ENCODE data around the gene CEBPZ. TPM values are rescaled to one million over a fixed set of nuclear protein-coding genes. Genes with fewer than 3 reads are reported as not detected.

Gene CEBPZ
- total RNA-seq, 1 donor from 2014 or later = 41.2 TPM

DNA sequence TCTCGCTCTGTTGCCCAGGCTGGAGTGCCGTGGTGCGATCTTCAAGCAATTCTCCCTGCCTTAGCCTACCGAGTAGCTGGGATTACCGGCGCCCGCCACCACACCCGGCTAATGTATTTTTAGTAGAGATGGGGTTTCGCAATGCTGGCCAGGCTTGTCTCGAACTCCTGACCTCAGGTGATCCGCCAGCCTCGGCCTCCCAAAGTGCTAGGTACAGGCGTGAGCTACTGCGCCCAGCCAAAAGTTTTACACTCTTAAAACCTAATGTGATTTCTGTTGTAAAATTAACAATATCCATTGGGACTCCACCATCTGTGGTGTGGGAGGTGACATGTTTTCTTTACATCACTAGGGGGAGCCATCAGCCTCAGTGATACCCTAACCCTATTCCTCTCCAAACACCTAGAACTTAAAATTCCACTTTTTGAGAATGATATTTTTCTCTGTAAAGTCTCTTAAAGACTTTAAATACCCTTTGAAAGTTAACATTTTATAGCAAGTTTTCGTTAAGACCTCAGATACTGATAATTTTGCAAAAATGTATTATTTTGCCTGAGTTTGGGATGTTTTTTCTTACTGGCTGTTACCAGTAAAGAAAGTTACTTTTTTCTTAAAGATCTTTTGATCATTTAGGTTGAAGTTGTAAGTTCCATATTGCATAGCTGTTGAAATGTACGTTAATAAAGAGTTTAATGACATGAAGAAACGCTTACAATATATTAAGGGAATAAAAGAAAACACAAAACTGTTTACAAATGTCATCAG is 63.0 kb downstream of the CEBPZ start:
- Mint-ChIP-seq H3K4me1 (ENCODE audit: unreplicated experiment) (no peaks in the 10 kb centered on the region), H3K27ac (ENCODE audit: unreplicated experiment) (no peak overlapping the region), H3K36me3 (ENCODE audit: low read depth, unreplicated experiment) (peaks cover 5% of the 10 kb centered on the region), H3K9me3 (ENCODE audit: unreplicated experiment) (peaks cover 6% of the 10 kb centered on the region), H3K4me3 (ENCODE audit: unreplicated experiment) (no peak overlapping the region), H3K27me3 (ENCODE audit: unreplicated experiment) (peaks cover 2% of the 10 kb centered on the region)
- peak; percentile 27 for DNase-seq (ENCODE audit: low spot score)
- TF ChIP-seq, protein P1, sequence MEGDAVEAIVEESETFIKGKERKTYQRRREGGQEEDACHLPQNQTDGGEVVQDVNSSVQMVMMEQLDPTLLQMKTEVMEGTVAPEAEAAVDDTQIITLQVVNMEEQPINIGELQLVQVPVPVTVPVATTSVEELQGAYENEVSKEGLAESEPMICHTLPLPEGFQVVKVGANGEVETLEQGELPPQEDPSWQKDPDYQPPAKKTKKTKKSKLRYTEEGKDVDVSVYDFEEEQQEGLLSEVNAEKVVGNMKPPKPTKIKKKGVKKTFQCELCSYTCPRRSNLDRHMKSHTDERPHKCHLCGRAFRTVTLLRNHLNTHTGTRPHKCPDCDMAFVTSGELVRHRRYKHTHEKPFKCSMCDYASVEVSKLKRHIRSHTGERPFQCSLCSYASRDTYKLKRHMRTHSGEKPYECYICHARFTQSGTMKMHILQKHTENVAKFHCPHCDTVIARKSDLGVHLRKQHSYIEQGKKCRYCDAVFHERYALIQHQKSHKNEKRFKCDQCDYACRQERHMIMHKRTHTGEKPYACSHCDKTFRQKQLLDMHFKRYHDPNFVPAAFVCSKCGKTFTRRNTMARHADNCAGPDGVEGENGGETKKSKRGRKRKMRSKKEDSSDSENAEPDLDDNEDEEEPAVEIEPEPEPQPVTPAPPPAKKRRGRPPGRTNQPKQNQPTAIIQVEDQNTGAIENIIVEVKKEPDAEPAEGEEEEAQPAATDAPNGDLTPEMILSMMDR (IDR thresholded peaks at IDR 0.05; ENCODE audit: unreplicated experiment) = peak; percentile 84

DNA sequence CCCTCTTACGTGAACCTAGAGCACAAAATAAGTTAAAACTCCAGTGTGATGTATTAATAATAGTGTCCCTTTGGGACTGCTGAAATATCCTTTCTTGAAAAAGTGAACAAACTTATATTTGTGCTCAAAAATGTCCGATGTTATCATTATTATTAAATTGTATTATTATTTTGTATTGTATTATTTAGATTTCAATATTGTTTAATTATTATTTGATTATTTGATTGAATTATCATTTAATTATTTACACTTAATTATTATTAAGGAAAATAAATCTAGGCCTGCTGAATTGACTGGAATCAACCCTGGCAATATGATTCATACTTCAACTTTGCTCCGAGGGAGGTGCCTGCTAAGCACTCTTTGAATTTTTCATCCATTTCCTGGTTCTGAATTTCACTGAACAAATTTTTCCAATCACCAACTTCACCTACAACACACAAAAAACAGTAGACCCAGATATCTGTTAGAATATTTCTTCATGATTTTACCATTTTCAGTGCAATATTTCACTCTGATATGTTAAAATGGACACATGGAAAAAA is 63.7 kb downstream of the CEBPZ start:
- TF ChIP-seq, protein P1 (IDR thresholded peaks at IDR 0.05; ENCODE audit: unreplicated experiment) = no peak
- Mint-ChIP-seq H3K4me3 (ENCODE audit: unreplicated experiment) (no peak overlapping the region), H3K36me3 (ENCODE audit: low read depth, unreplicated experiment) (peaks cover 5% of the 10 kb centered on the region), H3K9me3 (ENCODE audit: unreplicated experiment) (peaks cover 6% of the 10 kb centered on the region), H3K27me3 (ENCODE audit: unreplicated experiment) (peaks cover 2% of the 10 kb centered on the region), H3K27ac (ENCODE audit: unreplicated experiment) (no peak overlapping the region), H3K4me1 (ENCODE audit: unreplicated experiment) (no peaks in the 10 kb centered on the region)
- no peak for DNase-seq (ENCODE audit: low spot score)

DNA sequence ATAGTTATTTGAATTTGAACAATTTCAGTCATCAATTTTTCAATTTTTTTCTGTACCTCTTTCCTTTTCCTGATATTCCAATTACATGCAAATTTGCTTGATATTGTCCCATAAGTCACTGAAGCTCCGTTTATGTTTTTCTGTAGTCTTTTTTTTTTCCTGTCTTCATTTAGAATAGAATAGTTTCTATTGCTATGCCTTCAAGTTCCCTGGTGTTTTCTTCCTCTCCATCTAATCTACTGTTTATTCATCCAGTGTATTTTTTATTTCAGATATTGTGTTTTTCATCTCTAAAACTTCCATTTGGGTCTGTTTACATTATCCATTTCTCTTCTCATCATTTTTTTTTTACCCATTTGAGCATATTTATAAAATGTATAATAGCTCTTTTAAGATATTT is 66.6 kb downstream of the CEBPZ start:
- DNase-seq (ENCODE audit: low spot score) = no peak
- H3K4me3 Mint-ChIP-seq (ENCODE audit: unreplicated experiment) = no peak overlapping the region
- TF ChIP-seq, protein P1 (IDR thresholded peaks at IDR 0.05; ENCODE audit: unreplicated experiment) = no peak
- peaks cover 5% of the 10 kb centered on the region for H3K36me3 Mint-ChIP-seq (ENCODE audit: low read depth, unreplicated experiment)
- H3K9me3 Mint-ChIP-seq (ENCODE audit: unreplicated experiment) = peaks cover 6% of the 10 kb centered on the region
- H3K27me3 Mint-ChIP-seq (ENCODE audit: unreplicated experiment) = peaks cover 2% of the 10 kb centered on the region
- no peak overlapping the region for H3K27ac Mint-ChIP-seq (ENCODE audit: unreplicated experiment)
- H3K4me1 Mint-ChIP-seq (ENCODE audit: unreplicated experiment) = no peaks in the 10 kb centered on the region

DNA sequence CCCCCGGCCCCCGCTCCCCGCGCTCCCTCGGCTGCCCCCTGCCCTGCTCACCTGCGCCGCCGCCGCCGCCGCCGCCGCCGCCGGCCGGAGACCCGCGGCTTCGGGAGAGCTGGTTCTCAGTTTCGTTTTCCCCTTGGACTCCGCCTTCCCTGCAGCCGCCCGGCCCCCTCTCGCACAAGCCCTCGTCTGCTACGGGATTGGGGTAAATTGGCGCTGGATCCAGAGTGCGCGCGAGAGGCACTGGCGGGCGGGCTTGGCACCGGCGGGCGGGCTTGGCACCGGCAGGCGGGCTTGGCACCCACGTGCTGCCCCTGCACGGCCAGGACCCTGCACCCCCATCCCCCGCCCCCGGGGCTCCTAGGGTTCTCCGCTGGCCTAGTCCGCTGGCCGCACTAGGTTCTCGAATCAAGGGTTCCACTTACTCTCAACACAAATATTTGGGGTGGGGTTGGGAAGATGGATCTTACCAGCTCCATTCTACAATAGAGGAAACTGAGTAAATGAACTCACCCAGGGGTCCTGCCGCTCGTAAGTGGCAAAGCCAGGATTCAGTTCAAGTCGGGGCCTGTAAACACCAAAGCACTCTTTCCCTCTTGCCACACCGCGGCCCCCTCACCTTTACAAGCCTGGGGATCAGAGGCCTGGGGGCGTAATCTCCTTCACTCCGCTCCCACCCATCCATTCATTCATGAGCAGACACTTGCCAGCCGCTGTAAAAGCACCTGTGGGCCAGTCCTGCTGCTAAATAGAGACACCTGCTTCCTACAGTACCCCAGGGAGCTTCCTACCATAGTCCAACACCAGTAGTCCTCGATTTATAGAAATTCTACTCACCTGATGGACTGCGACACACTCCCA is 74.3 kb downstream of the CEBPZ start, which contains the start of gene EIF2AK2:
Gene EIF2AK2, minus strand, starts transcription at position 124 of the 858 bp plus-strand sequence. CDS start 9,174 bp downstream, outside the sequence.
- Mint-ChIP-seq H3K9me3 (ENCODE audit: unreplicated experiment) (no peaks in the 10 kb centered on the region), H3K4me1 (ENCODE audit: unreplicated experiment) (peaks cover 28% of the 10 kb centered on the region), H3K27me3 (ENCODE audit: unreplicated experiment) (peaks cover 2% of the 10 kb centered on the region), H3K27ac (ENCODE audit: unreplicated experiment) (peak within 1 kb of the TSS; percentile 83), H3K4me3 (ENCODE audit: unreplicated experiment) (peak within 1 kb of the TSS; percentile 91), H3K36me3 (ENCODE audit: low read depth, unreplicated experiment) (peaks cover 13% of the 10 kb centered on the region)
- TF ChIP-seq, protein P1 (IDR thresholded peaks at IDR 0.05; ENCODE audit: unreplicated experiment) = no peak
- DNase-seq (ENCODE audit: low spot score) = peak; percentile 78
